ENCODE results near the gene RBM10.

The RBM10 gene

DNA sequence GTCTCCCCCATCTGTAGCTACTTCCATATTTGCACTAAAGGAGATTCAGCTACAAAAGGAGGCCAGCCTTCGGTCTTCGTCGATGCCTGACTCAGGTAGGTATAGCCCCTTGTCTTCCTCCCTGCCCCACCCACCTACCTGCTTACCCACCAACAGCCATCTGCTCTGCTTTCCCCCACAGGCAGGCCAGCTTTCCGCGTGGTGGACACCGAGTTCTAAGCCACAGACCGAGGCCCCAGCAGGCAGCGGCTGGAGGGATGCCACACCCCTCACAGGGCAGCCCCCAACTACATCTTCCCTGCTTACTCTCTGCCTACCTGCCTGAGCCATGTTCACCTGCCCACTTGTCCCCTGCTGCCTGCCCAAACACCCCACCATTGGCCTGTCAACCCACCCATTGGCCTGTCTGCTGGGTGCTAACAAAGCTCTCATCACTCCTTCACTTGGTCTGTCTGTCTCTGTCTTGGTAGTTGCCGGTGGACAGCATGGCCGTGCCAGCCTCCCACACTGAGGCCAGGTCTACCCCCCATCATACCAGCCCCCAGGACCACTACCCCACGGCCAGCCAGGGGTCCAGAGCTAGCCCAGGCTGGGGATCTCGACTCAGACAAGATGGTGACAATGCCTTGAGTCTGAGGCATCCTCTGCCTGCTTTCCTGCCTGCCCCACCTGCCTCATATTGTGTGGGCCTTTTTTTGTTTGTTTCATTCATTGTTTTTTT lies 83.7 kb downstream of the RBM10 start:
- no peaks in the 10 kb centered on the region for H3K27me3 ChIP-seq (replicated peaks)
- H3K27ac ChIP-seq = no peak overlapping the region
- no peak for DNase-seq
- H3K4me3 ChIP-seq (ENCODE audit: low read depth, low read length) = no peak overlapping the region
- in situ Hi-C loops (cut with HindIII; ENCODE audit: low pct_ligation_motif_present, low sequenced_read_pairs) = no loop called here
- TF ChIP-seq, protein P1, sequence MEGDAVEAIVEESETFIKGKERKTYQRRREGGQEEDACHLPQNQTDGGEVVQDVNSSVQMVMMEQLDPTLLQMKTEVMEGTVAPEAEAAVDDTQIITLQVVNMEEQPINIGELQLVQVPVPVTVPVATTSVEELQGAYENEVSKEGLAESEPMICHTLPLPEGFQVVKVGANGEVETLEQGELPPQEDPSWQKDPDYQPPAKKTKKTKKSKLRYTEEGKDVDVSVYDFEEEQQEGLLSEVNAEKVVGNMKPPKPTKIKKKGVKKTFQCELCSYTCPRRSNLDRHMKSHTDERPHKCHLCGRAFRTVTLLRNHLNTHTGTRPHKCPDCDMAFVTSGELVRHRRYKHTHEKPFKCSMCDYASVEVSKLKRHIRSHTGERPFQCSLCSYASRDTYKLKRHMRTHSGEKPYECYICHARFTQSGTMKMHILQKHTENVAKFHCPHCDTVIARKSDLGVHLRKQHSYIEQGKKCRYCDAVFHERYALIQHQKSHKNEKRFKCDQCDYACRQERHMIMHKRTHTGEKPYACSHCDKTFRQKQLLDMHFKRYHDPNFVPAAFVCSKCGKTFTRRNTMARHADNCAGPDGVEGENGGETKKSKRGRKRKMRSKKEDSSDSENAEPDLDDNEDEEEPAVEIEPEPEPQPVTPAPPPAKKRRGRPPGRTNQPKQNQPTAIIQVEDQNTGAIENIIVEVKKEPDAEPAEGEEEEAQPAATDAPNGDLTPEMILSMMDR (IDR thresholded peaks at IDR 0.05; ENCODE audit: low read depth, low read length, missing control alignments) = no peak
- peaks cover 52% of the 10 kb centered on the region for H3K36me3 ChIP-seq (replicated peaks)

DNA sequence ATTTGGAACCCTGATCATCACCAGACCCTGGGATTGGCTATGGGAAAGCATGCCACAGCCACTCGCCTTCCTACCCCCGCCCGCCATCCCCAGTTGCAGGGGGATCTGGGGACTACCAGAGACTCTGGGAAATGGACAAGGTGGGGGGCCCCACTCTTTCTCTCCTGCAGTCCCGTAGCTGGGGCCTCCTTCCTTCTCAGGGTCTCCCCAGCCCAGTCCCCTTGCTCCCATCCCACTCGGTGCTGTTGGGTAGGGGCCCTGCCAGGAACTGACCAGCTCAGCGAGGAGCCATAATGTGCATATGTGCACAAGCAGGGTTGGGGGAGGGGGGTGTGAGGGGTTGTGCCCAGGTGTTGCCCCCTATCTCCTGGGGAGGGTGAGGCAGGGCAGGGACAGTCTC lies 84.4 kb downstream of the RBM10 start:
- no peaks in the 10 kb centered on the region for H3K27me3 ChIP-seq (replicated peaks)
- H3K36me3 ChIP-seq (replicated peaks) = peaks cover 45% of the 10 kb centered on the region
- no peak overlapping the region for H3K4me3 ChIP-seq (ENCODE audit: low read depth, low read length)
- no peak for DNase-seq
- in situ Hi-C loops (cut with HindIII; ENCODE audit: low pct_ligation_motif_present, low sequenced_read_pairs) = no loop called here
- TF ChIP-seq, protein P1 (IDR thresholded peaks at IDR 0.05; ENCODE audit: low read depth, low read length, missing control alignments) = no peak
- H3K27ac ChIP-seq = no peak overlapping the region

DNA sequence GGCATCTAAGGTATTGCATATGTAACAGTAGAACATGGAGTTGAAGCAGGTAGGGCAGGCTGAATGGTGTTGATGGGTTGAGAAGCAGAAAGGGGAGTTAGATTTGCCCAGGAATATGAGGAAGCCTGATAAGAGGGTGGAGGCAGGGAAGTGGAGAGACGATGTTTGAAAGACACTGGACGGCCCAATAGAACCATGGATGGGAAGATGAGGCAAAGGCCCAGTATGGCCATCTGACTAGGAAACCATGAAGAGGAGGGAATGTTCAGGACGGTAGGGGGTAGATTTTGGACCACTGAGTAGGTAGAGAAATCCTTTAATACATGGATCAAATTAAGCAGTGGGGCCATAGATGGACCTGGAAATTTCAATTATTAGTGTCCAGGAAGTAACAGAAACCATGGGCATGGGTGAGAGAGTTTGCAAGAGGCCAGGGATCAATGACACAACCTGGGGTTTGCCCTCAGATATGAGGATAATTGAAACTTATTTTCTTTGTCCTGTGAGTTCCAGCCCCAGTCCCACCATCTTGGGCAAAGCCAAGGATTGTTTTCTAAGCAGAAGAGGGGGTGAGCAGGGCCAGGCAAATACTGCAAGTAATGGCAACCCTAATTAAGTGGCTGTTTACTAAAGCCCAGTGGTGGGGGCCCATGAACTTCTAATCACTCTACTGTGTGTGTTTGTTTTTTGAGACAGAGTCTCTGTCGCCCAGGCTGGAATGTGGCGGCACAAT lies 85.3 kb downstream of the RBM10 start:
- H3K27ac ChIP-seq = no peak overlapping the region
- no peaks in the 10 kb centered on the region for H3K27me3 ChIP-seq (replicated peaks)
- H3K36me3 ChIP-seq (replicated peaks) = peaks cover 38% of the 10 kb centered on the region
- TF ChIP-seq, protein P1 (IDR thresholded peaks at IDR 0.05; ENCODE audit: low read depth, low read length, missing control alignments) = no peak
- in situ Hi-C loops (cut with HindIII; ENCODE audit: low pct_ligation_motif_present, low sequenced_read_pairs) = no loop called here
- no peak overlapping the region for H3K4me3 ChIP-seq (ENCODE audit: low read depth, low read length)
- no peak for DNase-seq

DNA sequence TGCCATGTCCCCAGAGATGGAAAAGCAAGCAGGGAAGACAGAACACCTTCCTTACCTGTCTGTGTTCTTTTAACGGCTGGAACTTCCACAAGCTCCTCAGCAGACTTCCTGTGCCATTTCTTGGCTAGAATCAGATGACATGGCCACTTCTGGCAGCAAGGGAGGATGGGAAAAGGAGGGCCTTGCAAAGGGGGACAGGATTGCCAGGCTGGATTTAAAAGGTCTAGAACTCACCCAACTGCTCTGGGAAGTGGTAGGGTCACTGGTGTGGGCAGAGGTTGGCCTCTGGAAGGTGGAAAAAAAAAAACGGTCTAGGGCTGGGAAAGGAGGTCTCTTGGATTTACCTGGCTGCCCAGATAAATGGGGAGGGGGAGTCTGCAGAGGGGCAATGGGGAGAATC lies 86.1 kb downstream of the RBM10 start:
- Histone ChIP-seq H3K4me3 (ENCODE audit: low read depth, low read length) (no peak overlapping the region), H3K27me3 (replicated peaks) (no peaks in the 10 kb centered on the region), H3K27ac (no peak overlapping the region), H3K36me3 (replicated peaks) (peaks cover 29% of the 10 kb centered on the region)
- TF ChIP-seq, protein P1 (IDR thresholded peaks at IDR 0.05; ENCODE audit: low read depth, low read length, missing control alignments) = no peak
- DNase-seq = no peak
- in situ Hi-C loops (cut with HindIII; ENCODE audit: low pct_ligation_motif_present, low sequenced_read_pairs) = no loop called here

DNA sequence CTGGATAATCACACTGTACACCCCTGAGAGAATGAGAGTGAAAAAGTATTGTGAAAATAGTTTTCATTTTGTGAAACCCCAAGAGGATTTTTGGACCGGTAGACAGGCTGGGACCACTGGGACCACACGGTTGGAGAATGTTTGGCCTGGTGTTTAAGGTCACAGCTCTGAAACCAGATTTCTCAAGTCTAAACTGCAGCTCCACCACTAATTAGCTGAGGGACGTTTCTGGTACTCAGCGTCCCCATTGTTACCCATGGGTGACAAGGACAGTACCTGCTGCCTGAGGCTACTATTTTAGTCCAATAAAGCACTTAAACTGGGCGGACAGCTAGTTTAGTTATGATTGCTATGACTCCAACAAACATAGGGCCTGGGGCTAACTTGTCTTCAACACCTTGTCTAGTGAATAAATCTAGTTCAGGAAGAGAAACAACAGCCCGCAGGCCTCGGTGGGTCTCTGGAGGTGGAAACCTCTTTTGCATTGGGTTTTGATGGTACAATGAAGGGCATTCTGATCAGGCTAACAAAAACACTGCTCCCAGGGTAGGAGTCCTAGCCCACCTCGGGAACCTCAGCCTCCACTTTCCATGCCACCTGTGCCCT lies 87.3 kb downstream of the RBM10 start:
- Histone ChIP-seq H3K4me3 (ENCODE audit: low read depth, low read length) (peak overlapping the region; percentile 71), H3K27ac (peak overlapping the region; percentile 97), H3K36me3 (replicated peaks) (peaks cover 19% of the 10 kb centered on the region), H3K27me3 (replicated peaks) (no peaks in the 10 kb centered on the region)
- in situ Hi-C loops (cut with HindIII; ENCODE audit: low pct_ligation_motif_present, low sequenced_read_pairs) = no loop called here
- DNase-seq = no peak
- TF ChIP-seq, protein P1 (IDR thresholded peaks at IDR 0.05; ENCODE audit: low read depth, low read length, missing control alignments) = no peak

All from brain microvascular endothelial cell (primary cell).